Measurements from ENCODE around the gene TTC29. TPM values are rescaled to one million over a fixed set of nuclear protein-coding genes. Genes with fewer than 3 reads are reported as not detected.
A peak's percentile ranks its signal among the peaks of the same experiment; 100 is the strongest.

TTC29 gene, protein sequence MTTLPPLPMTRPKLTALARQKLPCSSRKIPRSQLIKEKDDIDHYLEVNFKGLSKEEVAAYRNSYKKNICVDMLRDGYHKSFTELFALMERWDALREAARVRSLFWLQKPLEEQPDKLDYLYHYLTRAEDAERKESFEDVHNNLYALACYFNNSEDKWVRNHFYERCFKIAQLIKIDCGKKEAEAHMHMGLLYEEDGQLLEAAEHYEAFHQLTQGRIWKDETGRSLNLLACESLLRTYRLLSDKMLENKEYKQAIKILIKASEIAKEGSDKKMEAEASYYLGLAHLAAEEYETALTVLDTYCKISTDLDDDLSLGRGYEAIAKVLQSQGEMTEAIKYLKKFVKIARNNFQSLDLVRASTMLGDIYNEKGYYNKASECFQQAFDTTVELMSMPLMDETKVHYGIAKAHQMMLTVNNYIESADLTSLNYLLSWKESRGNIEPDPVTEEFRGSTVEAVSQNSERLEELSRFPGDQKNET
- total RNA-seq (not detected), polyA plus RNA-seq (not detected)

- H3K4me3 ChIP-seq (ENCODE audit: low read depth, low read length), result peak within 1 kb of the TSS; percentile 87
- peak within 1 kb of the TSS in 2 of 3 donors; percentile 70 to 79 for H3K27ac Mint-ChIP-seq
- no peaks in the 10 kb centered on the region for H3K36me3 ChIP-seq (ENCODE audit: control insufficient read depth, insufficient read depth, low read length)
- H3K4me1 Mint-ChIP-seq, result peaks cover 16 to 27% (median 19%) of the 10 kb centered on the region in 4 donors
- ATAC-seq (ENCODE audit: low read depth in 2 of 2) (peak; percentile 93 to 95), DNase-seq (peak; percentile 64 to 87 (median 75))
- no peak within 1 kb of the TSS for H3K27ac ChIP-seq (ENCODE audit: insufficient read depth, low read length, poor library complexity, severe bottlenecking)
- no peaks in the 10 kb centered on the region for H3K9me3 ChIP-seq (ENCODE audit: control insufficient read depth in 2 of 2, low read length in 2 of 2)
- H3K4me1 ChIP-seq (ENCODE audit: control insufficient read depth, insufficient read depth, low read length, poor library complexity, severe bottlenecking), result peaks cover 14% of the 10 kb centered on the region
- peaks cover 35% of the 10 kb centered on the region for H3K27me3 Mint-ChIP-seq
- peaks cover 10% of the 10 kb centered on the region for H3K27me3 ChIP-seq (ENCODE audit: control insufficient read depth, insufficient read depth, low read length)
- peak within 1 kb of the TSS; percentile 52 to 86 (median 68) for H3K4me3 Mint-ChIP-seq
- no peaks in the 10 kb centered on the region for H3K36me3 Mint-ChIP-seq
- H3K9me3 Mint-ChIP-seq, result peaks cover 0 to 4% (median 0%) of the 10 kb centered on the region in 7 donors
These were observed at the start of gene TTC29 for GRCh38 chr4:146945556-146946374. TSS of gene TTC29 (minus strand) at chr4:146945864. CDS start at chr4:146939895, 5,969 bp downstream.

- no peak for DNase-seq
- no peaks in the 10 kb centered on the region for H3K9me3 Mint-ChIP-seq
- no peaks in the 10 kb centered on the region for H3K27me3 Mint-ChIP-seq
- Histone ChIP-seq H3K27ac (ENCODE audit: insufficient read depth, low read length, poor library complexity, severe bottlenecking) (no peak overlapping the region), H3K27me3 (ENCODE audit: control insufficient read depth, insufficient read depth, low read length) (peaks cover 4% of the 10 kb centered on the region), H3K4me3 (ENCODE audit: low read depth, low read length) (no peak overlapping the region), H3K36me3 (ENCODE audit: control insufficient read depth, insufficient read depth, low read length) (no peaks in the 10 kb centered on the region), H3K4me1 (ENCODE audit: control insufficient read depth, insufficient read depth, low read length, poor library complexity, severe bottlenecking) (no peaks in the 10 kb centered on the region), H3K9me3 (ENCODE audit: control insufficient read depth in 2 of 2, low read length in 2 of 2) (no peaks in the 10 kb centered on the region)
- H3K4me3 Mint-ChIP-seq, result no peak overlapping the region
- no peaks in the 10 kb centered on the region for H3K4me1 Mint-ChIP-seq
- no peaks in the 10 kb centered on the region for H3K36me3 Mint-ChIP-seq
- ATAC-seq (ENCODE audit: low read depth in 2 of 2), result no peak
- no peak overlapping the region for H3K27ac Mint-ChIP-seq
These were observed 36.0 kb upstream of the TTC29 start for GRCh38 chr4:146981651-146982050.

GRCh38 chr4:146978641-146979040 lies 33.0 kb upstream of the TTC29 start:
- Mint-ChIP-seq H3K9me3 (no peaks in the 10 kb centered on the region), H3K4me3 (no peak overlapping the region), H3K36me3 (no peaks in the 10 kb centered on the region), H3K27ac (no peak overlapping the region), H3K27me3 (peaks cover 4% of the 10 kb centered on the region), H3K4me1 (no peaks in the 10 kb centered on the region)
- no peak for DNase-seq
- no peak for ATAC-seq (ENCODE audit: low read depth in 2 of 2)
- no peak overlapping the region for H3K27ac ChIP-seq (ENCODE audit: insufficient read depth, low read length, poor library complexity, severe bottlenecking)
- no peaks in the 10 kb centered on the region for H3K36me3 ChIP-seq (ENCODE audit: control insufficient read depth, insufficient read depth, low read length)
- no peaks in the 10 kb centered on the region for H3K4me1 ChIP-seq (ENCODE audit: control insufficient read depth, insufficient read depth, low read length, poor library complexity, severe bottlenecking)
- no peaks in the 10 kb centered on the region for H3K27me3 ChIP-seq (ENCODE audit: control insufficient read depth, insufficient read depth, low read length)
- H3K9me3 ChIP-seq (ENCODE audit: control insufficient read depth in 2 of 2, low read length in 2 of 2), result no peaks in the 10 kb centered on the region
- no peak overlapping the region for H3K4me3 ChIP-seq (ENCODE audit: low read depth, low read length)

- ATAC-seq (ENCODE audit: low read depth in 2 of 2) (no peak), DNase-seq (no peak)
- H3K27ac Mint-ChIP-seq, result no peak overlapping the region
- no peak overlapping the region for H3K4me3 Mint-ChIP-seq
- H3K9me3 Mint-ChIP-seq, result no peaks in the 10 kb centered on the region
- H3K27me3 ChIP-seq (ENCODE audit: control insufficient read depth, insufficient read depth, low read length), result no peaks in the 10 kb centered on the region
- no peak overlapping the region for H3K4me3 ChIP-seq (ENCODE audit: low read depth, low read length)
- H3K27me3 Mint-ChIP-seq, result peaks cover 4% of the 10 kb centered on the region
- H3K4me1 Mint-ChIP-seq, result no peaks in the 10 kb centered on the region
- no peaks in the 10 kb centered on the region for H3K36me3 Mint-ChIP-seq
- H3K4me1 ChIP-seq (ENCODE audit: control insufficient read depth, insufficient read depth, low read length, poor library complexity, severe bottlenecking), result no peaks in the 10 kb centered on the region
- no peaks in the 10 kb centered on the region for H3K36me3 ChIP-seq (ENCODE audit: control insufficient read depth, insufficient read depth, low read length)
- H3K27ac ChIP-seq (ENCODE audit: insufficient read depth, low read length, poor library complexity, severe bottlenecking), result no peak overlapping the region
- no peaks in the 10 kb centered on the region for H3K9me3 ChIP-seq (ENCODE audit: control insufficient read depth in 2 of 2, low read length in 2 of 2)
These were observed 30.5 kb upstream of the TTC29 start for GRCh38 chr4:146976145-146976544.

GRCh38 chr4:146975527-146975926 lies 29.9 kb upstream of the TTC29 start:
- no peaks in the 10 kb centered on the region for H3K9me3 ChIP-seq (ENCODE audit: control insufficient read depth in 2 of 2, low read length in 2 of 2)
- no peak overlapping the region for H3K4me3 ChIP-seq (ENCODE audit: low read depth, low read length)
- ATAC-seq (ENCODE audit: low read depth in 2 of 2), result no peak
- H3K27ac ChIP-seq (ENCODE audit: insufficient read depth, low read length, poor library complexity, severe bottlenecking), result no peak overlapping the region
- H3K4me3 Mint-ChIP-seq, result no peak overlapping the region
- H3K27me3 Mint-ChIP-seq, result peaks cover 4% of the 10 kb centered on the region
- no peak for DNase-seq
- no peaks in the 10 kb centered on the region for H3K27me3 ChIP-seq (ENCODE audit: control insufficient read depth, insufficient read depth, low read length)
- no peaks in the 10 kb centered on the region for H3K4me1 ChIP-seq (ENCODE audit: control insufficient read depth, insufficient read depth, low read length, poor library complexity, severe bottlenecking)
- no peak overlapping the region for H3K27ac Mint-ChIP-seq
- no peaks in the 10 kb centered on the region for H3K36me3 Mint-ChIP-seq
- H3K4me1 Mint-ChIP-seq, result no peaks in the 10 kb centered on the region
- H3K9me3 Mint-ChIP-seq, result no peaks in the 10 kb centered on the region
- H3K36me3 ChIP-seq (ENCODE audit: control insufficient read depth, insufficient read depth, low read length), result no peaks in the 10 kb centered on the region

- Histone ChIP-seq H3K36me3 (ENCODE audit: control insufficient read depth, insufficient read depth, low read length) (no peaks in the 10 kb centered on the region), H3K4me1 (ENCODE audit: control insufficient read depth, insufficient read depth, low read length, poor library complexity, severe bottlenecking) (no peaks in the 10 kb centered on the region), H3K4me3 (ENCODE audit: low read depth, low read length) (no peak overlapping the region), H3K27ac (ENCODE audit: insufficient read depth, low read length, poor library complexity, severe bottlenecking) (no peak overlapping the region), H3K27me3 (ENCODE audit: control insufficient read depth, insufficient read depth, low read length) (no peaks in the 10 kb centered on the region), H3K9me3 (ENCODE audit: control insufficient read depth in 2 of 2, low read length in 2 of 2) (no peaks in the 10 kb centered on the region)
- no peak for DNase-seq
- Mint-ChIP-seq H3K4me3 (no peak overlapping the region), H3K27me3 (peaks cover 4% of the 10 kb centered on the region), H3K4me1 (no peaks in the 10 kb centered on the region), H3K36me3 (no peaks in the 10 kb centered on the region), H3K9me3 (no peaks in the 10 kb centered on the region), H3K27ac (no peak overlapping the region)
- ATAC-seq (ENCODE audit: low read depth in 2 of 2), result no peak
These were observed 29.4 kb upstream of the TTC29 start for GRCh38 chr4:146975036-146975435.

DNA sequence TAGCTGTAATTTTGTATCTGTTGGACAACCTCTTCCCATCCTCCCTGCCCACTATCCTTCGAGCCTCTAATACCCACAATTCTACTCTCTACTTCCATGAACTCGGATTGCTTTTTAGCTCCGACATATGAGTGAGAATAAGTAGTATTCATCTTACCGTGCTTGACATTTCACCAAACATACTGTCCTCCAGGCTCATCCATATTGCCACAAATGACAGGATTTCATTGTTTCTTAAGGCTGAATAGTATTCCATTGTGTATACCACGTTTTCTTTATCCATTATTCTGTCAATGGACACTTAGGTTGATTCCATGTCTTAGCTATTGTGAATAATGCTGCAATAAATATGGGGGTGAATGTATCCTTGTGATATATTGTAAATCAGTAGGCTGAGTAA lies 26.4 kb upstream of the TTC29 start:
- H3K4me3 ChIP-seq (ENCODE audit: low read depth, low read length), result no peak overlapping the region
- H3K4me1 ChIP-seq (ENCODE audit: control insufficient read depth, insufficient read depth, low read length, poor library complexity, severe bottlenecking), result no peaks in the 10 kb centered on the region
- H3K36me3 ChIP-seq (ENCODE audit: control insufficient read depth, insufficient read depth, low read length), result no peaks in the 10 kb centered on the region
- ATAC-seq (ENCODE audit: low read depth in 2 of 2) (no peak), DNase-seq (no peak)
- no peaks in the 10 kb centered on the region for H3K9me3 ChIP-seq (ENCODE audit: control insufficient read depth in 2 of 2, low read length in 2 of 2)
- H3K27me3 Mint-ChIP-seq, result peaks cover 8% of the 10 kb centered on the region
- H3K4me1 Mint-ChIP-seq, result no peaks in the 10 kb centered on the region
- H3K27ac ChIP-seq (ENCODE audit: insufficient read depth, low read length, poor library complexity, severe bottlenecking), result no peak overlapping the region
- H3K9me3 Mint-ChIP-seq, result peaks cover 0 to 3% (median 0%) of the 10 kb centered on the region in 7 donors
- no peak overlapping the region for H3K27ac Mint-ChIP-seq
- no peaks in the 10 kb centered on the region for H3K36me3 Mint-ChIP-seq
- no peak overlapping the region for H3K4me3 Mint-ChIP-seq
- no peaks in the 10 kb centered on the region for H3K27me3 ChIP-seq (ENCODE audit: control insufficient read depth, insufficient read depth, low read length)
